GM20000 (cell line): Measurements from ENCODE around the gene PRKAR2A.
A peak's percentile ranks its signal among the peaks of the same experiment; 100 is the strongest.
"Not testable (repeated sequence)": the region's sequence is repeated elsewhere in the genome, so short reads cannot be mapped to it uniquely, and the experiment has no call there.

ENCODE experiments used
- DNase-seq: peaks from one replicate; pipeline ENCODE4 v3.0.0; 2012; ENCODE audit warnings: low spot score
- TF ChIP-seq, protein P1 (sequence below): IDR thresholded peaks from 2 replicates; pipeline ENCODE4 v1.5.1; 2012; ENCODE audit warnings: mild to moderate bottlenecking, control low read depth; ENCODE audit errors: extremely low read depth, missing control alignments

PRKAR2A gene

DNA sequence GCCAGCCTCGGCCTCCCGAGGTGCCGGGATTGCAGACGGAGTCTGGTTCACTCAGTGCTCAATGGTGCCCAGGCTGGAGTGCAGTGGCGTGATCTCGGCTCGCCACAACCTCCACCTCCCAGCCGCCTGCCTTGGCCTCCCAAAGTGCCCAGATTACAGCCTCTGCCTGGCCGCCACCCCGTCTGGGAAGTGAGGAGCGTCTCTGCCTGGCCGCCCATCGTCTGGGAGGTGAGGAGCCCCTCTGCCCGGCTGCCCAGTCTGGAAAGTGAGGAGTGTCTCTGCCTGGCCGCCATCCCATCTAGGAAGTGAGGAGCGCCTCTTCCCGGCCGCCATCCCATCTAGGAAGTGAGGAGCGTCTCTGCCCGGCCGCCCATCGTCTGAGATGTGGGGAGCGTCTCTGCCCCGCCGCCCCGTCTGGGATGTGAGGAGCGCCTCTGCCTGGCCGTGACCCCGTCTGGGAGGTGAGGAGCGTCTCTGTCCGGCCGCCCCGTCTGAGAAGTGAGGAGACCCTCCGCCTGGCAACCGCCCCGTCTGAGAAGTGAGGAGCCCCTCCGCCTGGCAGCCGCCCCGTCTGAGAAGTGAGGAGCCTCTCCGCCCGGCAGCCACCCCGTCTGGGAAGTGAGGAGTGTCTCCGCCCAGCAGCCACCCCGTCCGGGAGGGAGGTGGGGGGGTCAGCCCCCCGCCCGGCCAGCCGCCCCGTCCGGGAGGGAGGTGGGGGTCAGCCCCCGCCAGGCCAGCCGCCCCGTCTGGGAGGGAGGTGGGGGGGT, 113.7 kb downstream of the PRKAR2A start:
- not testable (repeated sequence) for DNase-seq

DNA sequence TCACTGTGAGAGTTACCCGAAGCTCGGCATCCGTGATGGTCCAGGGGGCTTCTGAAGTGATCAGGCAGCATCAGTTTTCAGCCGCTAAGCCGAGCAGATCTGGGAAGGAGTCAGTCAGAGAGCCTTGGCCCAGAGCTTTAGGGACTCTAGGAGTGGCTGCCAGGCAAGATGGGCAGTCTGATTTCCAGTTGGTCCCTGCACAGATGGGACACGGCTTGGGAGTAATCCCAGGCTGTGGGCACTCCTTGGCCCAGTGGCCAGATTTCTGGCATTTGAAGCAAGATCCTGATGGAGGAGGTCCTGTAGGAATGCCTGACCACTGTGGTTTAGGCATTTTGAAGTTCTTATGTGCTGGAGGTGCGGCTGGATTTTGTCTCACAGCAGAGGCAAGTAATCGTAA, 120.2 kb downstream of the PRKAR2A start:
- DNase-seq: no peak
- TF ChIP-seq, protein P1, sequence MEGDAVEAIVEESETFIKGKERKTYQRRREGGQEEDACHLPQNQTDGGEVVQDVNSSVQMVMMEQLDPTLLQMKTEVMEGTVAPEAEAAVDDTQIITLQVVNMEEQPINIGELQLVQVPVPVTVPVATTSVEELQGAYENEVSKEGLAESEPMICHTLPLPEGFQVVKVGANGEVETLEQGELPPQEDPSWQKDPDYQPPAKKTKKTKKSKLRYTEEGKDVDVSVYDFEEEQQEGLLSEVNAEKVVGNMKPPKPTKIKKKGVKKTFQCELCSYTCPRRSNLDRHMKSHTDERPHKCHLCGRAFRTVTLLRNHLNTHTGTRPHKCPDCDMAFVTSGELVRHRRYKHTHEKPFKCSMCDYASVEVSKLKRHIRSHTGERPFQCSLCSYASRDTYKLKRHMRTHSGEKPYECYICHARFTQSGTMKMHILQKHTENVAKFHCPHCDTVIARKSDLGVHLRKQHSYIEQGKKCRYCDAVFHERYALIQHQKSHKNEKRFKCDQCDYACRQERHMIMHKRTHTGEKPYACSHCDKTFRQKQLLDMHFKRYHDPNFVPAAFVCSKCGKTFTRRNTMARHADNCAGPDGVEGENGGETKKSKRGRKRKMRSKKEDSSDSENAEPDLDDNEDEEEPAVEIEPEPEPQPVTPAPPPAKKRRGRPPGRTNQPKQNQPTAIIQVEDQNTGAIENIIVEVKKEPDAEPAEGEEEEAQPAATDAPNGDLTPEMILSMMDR: no peak

DNA sequence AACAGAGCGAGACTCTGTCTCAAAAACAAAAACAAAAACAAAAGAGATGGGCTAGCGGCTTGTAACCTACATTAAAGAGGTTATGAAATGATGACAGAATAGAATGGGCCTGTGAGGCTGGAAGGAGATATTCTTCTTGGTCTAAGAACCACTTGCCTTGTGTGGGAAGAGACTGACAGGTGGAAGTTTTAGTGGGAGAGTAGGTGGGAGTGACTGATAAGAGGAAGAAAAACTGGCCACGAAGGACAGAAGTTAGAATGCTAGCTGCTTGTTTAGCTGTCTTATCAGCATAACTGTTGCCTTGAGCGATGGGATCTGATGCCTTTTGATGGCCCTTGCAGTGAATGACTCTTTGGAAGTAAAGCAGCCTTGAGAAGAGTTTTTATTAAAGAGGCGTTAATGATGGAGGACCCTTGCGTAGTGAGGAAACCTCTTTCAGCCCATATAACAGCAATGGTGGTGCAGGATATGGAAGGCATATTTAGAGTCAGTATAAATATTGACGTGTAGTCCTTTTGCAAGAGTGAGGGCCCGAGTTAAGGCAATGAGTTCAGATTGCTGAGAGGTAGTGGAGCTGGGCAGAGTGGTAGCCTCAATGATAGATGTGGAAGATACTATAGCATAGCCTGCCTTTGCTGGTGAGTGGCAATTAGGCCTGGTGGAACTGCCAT, 122.4 kb downstream of the PRKAR2A start:
- DNase-seq: not testable (repeated sequence)

DNA sequence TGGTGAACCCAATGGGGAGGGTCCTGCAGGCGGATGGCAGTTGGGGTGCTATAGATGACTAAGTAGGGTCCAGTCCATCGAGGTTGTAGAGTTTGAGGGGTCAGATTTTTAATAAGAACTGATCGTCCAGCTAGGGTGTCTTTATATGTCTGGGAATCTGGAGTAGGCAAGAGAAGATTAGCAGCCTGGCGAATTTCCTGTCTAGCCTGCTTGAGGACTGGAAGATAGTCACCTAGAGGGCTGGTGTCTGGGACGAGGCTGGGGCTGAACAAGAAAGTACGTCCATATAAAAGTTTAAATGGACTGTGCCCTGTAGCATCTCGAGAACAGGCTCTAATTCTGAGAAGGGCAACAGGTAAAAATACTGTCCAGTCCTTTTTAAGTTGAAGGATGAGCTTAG, 123.9 kb downstream of the PRKAR2A start:
- TF ChIP-seq, protein P1: no peak
- no peak for DNase-seq

DNA sequence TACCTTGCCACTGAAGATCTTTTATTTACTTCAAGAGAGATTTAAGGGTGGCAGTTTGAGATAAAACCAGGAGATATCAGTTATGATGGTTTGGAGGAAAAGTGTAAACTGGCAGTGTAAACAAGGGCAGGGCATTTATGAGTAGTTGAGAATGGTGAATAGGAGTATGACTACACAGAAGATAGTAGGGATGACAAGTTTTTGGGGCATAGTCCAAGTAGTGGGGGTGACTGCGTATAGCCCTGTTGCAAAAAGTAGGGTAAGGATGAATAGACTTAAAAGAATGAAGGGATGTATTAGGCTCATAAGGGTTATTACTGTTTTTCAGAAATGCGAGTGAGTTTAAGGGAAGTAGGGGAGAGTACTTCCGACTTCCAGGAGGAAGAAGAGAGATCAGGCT, 124.4 kb downstream of the PRKAR2A start:
- DNase-seq: not testable (repeated sequence)

DNA sequence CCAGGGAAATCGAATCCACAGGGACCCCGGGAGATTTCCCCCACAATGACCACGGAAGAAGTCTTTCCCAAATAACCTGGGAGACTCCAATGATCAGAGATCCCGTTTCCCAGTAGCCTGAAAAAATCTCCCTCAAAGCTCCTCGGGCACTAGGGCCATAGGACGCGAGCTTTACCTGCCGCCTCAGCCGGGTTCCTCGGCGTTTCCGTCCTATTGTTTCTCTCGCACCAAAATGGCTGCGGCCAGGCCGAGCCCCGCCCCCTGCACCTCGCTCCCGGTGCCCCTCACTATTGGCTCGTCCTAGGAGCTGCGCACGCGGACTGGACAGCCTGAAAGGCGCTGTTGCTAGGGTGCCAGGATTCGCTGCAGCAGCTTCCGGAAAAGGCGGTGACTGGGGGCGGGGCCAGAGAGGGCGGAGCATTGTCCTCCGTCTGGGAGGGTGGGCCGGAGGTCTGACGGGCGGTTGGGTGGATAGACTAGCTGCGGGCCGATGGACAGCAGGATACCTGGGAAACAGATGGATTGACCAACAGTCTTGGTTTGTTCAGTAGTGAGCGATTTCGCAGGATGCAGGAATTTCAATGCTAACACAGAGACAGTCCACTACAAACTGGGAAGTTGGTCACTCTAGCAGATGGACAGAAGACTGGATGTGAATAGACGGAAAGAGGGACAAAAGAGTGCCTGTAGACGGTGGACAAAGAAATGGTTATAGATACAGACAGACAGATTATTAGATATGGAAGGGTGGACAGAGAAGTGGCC, 130.5 kb downstream of the PRKAR2A start, which contains the start of gene IP6K2:
Gene IP6K2, minus strand, starts transcription at position 240 of the 765 bp plus-strand sequence. CDS start 21,930 bp downstream, outside the sequence.
- DNase-seq: peak; percentile 96
- TF ChIP-seq, protein P1: no peak

DNA sequence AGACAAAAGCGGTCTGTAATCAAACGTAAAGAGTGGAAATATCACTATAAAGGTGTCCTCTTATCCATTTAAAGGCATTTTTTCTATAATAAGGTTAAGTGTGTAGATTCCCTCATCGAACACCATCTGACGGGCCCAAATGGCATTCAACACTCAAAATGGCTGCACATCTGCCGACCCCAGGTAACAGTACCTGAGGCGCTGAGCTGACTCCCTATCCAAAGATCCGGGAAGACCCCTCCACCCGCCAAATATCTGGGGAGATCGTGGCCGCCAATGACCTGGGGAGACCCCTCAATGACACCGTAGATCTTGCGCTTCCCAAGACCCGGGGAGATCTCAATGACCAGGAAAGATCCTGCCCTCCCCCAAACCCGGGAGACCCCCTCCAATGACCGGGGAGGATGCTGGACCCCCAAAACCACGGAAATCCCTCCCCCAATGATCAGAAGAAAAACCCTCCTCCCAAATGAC, 131.1 kb downstream of the PRKAR2A start:
- DNase-seq: no peak
- TF ChIP-seq, protein P1: no peak

DNA sequence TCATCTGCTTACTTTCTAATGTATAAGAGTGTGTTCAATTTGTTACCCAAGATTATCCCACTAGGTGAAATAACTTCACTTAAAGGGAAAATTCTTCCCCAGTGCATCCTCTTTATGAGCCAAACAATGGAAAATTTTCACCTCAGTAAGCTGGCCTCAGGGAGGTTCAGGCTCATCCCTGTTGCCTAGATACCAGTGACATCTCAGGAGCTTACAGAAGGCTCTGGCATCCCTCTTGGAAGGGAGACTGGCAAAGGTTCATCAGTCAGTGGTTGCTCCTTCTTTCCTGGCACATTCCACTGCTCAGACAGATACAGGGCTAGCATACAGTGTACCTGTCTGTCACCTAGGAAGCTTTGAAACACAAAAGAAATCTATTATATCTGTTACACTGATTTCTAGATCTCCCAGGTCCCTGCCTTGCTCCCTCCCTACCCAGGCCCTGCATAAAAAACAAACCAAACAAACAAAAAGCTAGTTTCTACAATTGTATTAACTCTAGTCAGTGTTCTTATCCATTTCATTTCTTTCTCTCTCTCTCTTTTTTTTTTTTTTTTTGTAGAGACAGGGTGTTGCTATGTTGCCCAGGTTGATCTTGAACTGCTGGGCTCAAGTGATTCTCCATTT, 132.4 kb downstream of the PRKAR2A start:
- TF ChIP-seq, protein P1: no peak
- no peak for DNase-seq
